GM12872 (cell line): Measurements from ENCODE around the gene SLC10A4.

Source experiments
- CTCF ChIP-seq: IDR thresholded peaks from 3 replicates; pipeline ENCODE4 v1.5.1; 2011; ENCODE audit warnings: low read depth, mild to moderate bottlenecking, low read length, moderate library complexity; ENCODE audit not compliant: insufficient read depth

Gene SLC10A4

GRCh38 chr4:48483006-48483776 is at the start of gene SLC10A4:
Gene SLC10A4, plus strand, starts transcription at chr4:48483343. Its CDS starts 219 bp downstream, at chr4:48483562.
- no peak for TF ChIP-seq CTCF

GRCh38 chr4:48436318-48436717 is 46.8 kb upstream of the SLC10A4 start:
- no peak for TF ChIP-seq CTCF

GRCh38 chr4:48439988-48440387 is 43.2 kb upstream of the SLC10A4 start:
- no peak for TF ChIP-seq CTCF

- no peak for TF ChIP-seq CTCF
These were observed 37.4 kb upstream of the SLC10A4 start for GRCh38 chr4:48445704-48446103.

GRCh38 chr4:48446642-48447041 is 36.5 kb upstream of the SLC10A4 start:
- TF ChIP-seq CTCF: no peak

GRCh38 chr4:48449151-48449550 is 34.0 kb upstream of the SLC10A4 start:
- TF ChIP-seq CTCF: no peak

- no peak for TF ChIP-seq CTCF
These were observed 32.4 kb upstream of the SLC10A4 start for GRCh38 chr4:48450740-48451139.
